Stomach smooth muscle (tissue), 2 donors: ENCODE measurements around the gene PDZRN3.
A peak's percentile ranks its signal among the peaks of the same experiment; 100 is the strongest.

ENCODE experiments used
- H3K27ac ChIP-seq: one replicate; pipeline ENCODE4 v1.7.0; 2013; ENCODE audit warnings: mild to moderate bottlenecking, low read length, inconsistent platforms
- H3K27me3 ChIP-seq, 2 donors: one replicate each; pipeline ENCODE4 v1.7.0; 2013; ENCODE audit warnings: low read length in 2 of 2; ENCODE audit not compliant: insufficient read depth in 2 of 2, control insufficient read depth in 1 of 2
- H3K36me3 ChIP-seq, 2 donors: one replicate each; pipeline ENCODE4 v1.7.0; 2013; ENCODE audit warnings: low read length in 2 of 2; ENCODE audit not compliant: control insufficient read depth in 2 of 2, insufficient read depth in 2 of 2
- H3K4me1 ChIP-seq: one replicate; pipeline ENCODE4 v1.7.0; 2013; ENCODE audit warnings: low read length; ENCODE audit not compliant: control insufficient read depth, insufficient read depth
- H3K4me3 ChIP-seq, 2 donors: one replicate each; pipeline ENCODE4 v1.7.0; 2013; ENCODE audit warnings: low read length in 2 of 2
- H3K9ac ChIP-seq, 2 donors: one replicate each; pipeline ENCODE4 v1.7.0; 2013; ENCODE audit warnings: low read length in 2 of 2, mild to moderate bottlenecking in 1 of 2
- H3K9me3 ChIP-seq, 2 donors: one replicate each; pipeline ENCODE4 v1.7.0; 2013; ENCODE audit warnings: low read length in 2 of 2; ENCODE audit not compliant: control insufficient read depth in 2 of 2
- donor health status: healthy.
- donor health status: Pancreatic carcinoma.

Gene PDZRN3

GRCh38 chr3:73394240-73394639, 230.5 kb downstream of the PDZRN3 start:
- Histone ChIP-seq H3K4me1 (peaks cover 2% of the 10 kb centered on the region), H3K27me3 (no peaks in the 10 kb centered on the region), H3K4me3 (no peak overlapping the region), H3K36me3 (peaks cover 34 to 35% of the 10 kb centered on the region in 2 donors), H3K9ac (no peak overlapping the region), H3K27ac (peak overlapping the region; percentile 11), H3K9me3 (no peaks in the 10 kb centered on the region)

DNA sequence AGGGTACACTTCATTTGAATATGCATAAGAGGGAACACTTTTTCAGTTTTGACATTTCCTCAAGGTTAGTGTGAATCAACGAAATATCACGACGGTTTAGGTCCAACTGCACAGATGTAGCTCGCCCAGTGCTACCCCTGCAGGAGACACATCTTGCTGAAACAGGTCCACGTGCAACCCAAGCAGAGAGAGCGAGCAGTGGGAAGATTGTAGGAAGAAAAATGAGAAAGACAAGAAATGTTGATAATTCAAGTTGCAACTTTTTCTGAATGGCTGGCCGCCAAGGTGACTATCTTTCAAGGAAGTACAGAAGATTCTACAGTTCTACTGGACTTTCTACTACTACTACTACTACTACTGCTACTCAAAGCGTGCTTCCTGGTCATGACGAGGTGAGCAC, 231.7 kb downstream of the PDZRN3 start:
- Histone ChIP-seq H3K27ac (peak overlapping the region; percentile 18), H3K4me3 (no peak overlapping the region), H3K36me3 (peaks cover 38 to 41% of the 10 kb centered on the region in 2 donors), H3K9me3 (no peaks in the 10 kb centered on the region), H3K27me3 (no peaks in the 10 kb centered on the region), H3K4me1 (peaks cover 4% of the 10 kb centered on the region), H3K9ac (no peak overlapping the region)

GRCh38 chr3:73391984-73392383, 232.8 kb downstream of the PDZRN3 start:
- Histone ChIP-seq H3K9me3 (no peaks in the 10 kb centered on the region), H3K9ac (no peak overlapping the region), H3K4me1 (peaks cover 4% of the 10 kb centered on the region), H3K4me3 (no peak overlapping the region), H3K36me3 (peaks cover 46 to 47% of the 10 kb centered on the region in 2 donors), H3K27me3 (no peaks in the 10 kb centered on the region), H3K27ac (no peak overlapping the region)

GRCh38 chr3:73389928-73390327, 234.8 kb downstream of the PDZRN3 start:
- Histone ChIP-seq H3K36me3 (peaks cover 54 to 59% of the 10 kb centered on the region in 2 donors), H3K27me3 (no peaks in the 10 kb centered on the region), H3K4me3 (no peak overlapping the region), H3K4me1 (peaks cover 12% of the 10 kb centered on the region), H3K27ac (no peak overlapping the region), H3K9ac (no peak overlapping the region), H3K9me3 (no peaks in the 10 kb centered on the region)

- no peak overlapping the region for H3K9ac ChIP-seq
- H3K4me1 ChIP-seq: peaks cover 12% of the 10 kb centered on the region
- no peak overlapping the region for H3K27ac ChIP-seq
- no peak overlapping the region for H3K4me3 ChIP-seq
- no peaks in the 10 kb centered on the region for H3K9me3 ChIP-seq
- peaks cover 54 to 65% of the 10 kb centered on the region in 2 donors for H3K36me3 ChIP-seq
- H3K27me3 ChIP-seq: no peaks in the 10 kb centered on the region
These were observed 235.5 kb downstream of the PDZRN3 start for GRCh38 chr3:73389117-73389813.

- H3K4me1 ChIP-seq: peaks cover 12% of the 10 kb centered on the region
- H3K27me3 ChIP-seq: no peaks in the 10 kb centered on the region
- H3K9me3 ChIP-seq: no peaks in the 10 kb centered on the region
- no peak overlapping the region for H3K27ac ChIP-seq
- peaks cover 64 to 65% of the 10 kb centered on the region in 2 donors for H3K36me3 ChIP-seq
- H3K4me3 ChIP-seq: no peak overlapping the region
- H3K9ac ChIP-seq: no peak overlapping the region
These were observed 239.2 kb downstream of the PDZRN3 start for GRCh38 chr3:73385568-73385967.

- no peaks in the 10 kb centered on the region for H3K9me3 ChIP-seq
- no peaks in the 10 kb centered on the region for H3K27me3 ChIP-seq
- no peak overlapping the region for H3K9ac ChIP-seq
- no peak overlapping the region for H3K27ac ChIP-seq
- no peak overlapping the region for H3K4me3 ChIP-seq
- H3K4me1 ChIP-seq: peaks cover 12% of the 10 kb centered on the region
- peaks cover 53 to 58% of the 10 kb centered on the region in 2 donors for H3K36me3 ChIP-seq
These were observed 240.4 kb downstream of the PDZRN3 start for GRCh38 chr3:73384091-73384906.

GRCh38 chr3:73383470-73384049, 241.2 kb downstream of the PDZRN3 start:
- Histone ChIP-seq H3K9me3 (no peaks in the 10 kb centered on the region), H3K9ac (no peak overlapping the region), H3K36me3 (peaks cover 49 to 57% of the 10 kb centered on the region in 2 donors), H3K4me1 (peaks cover 9% of the 10 kb centered on the region), H3K27me3 (no peaks in the 10 kb centered on the region), H3K4me3 (no peak overlapping the region), H3K27ac (no peak overlapping the region)

- no peaks in the 10 kb centered on the region for H3K27me3 ChIP-seq
- H3K9me3 ChIP-seq: no peaks in the 10 kb centered on the region
- H3K27ac ChIP-seq: no peak overlapping the region
- H3K36me3 ChIP-seq: peaks cover 34 to 41% of the 10 kb centered on the region in 2 donors
- no peak overlapping the region for H3K9ac ChIP-seq
- H3K4me3 ChIP-seq: no peak overlapping the region
- peaks cover 7% of the 10 kb centered on the region for H3K4me1 ChIP-seq
These were observed 243.2 kb downstream of the PDZRN3 start for GRCh38 chr3:73381551-73381950.

- H3K9me3 ChIP-seq: no peaks in the 10 kb centered on the region
These were observed 243.8 kb downstream of the PDZRN3 start for GRCh38 chr3:73380735-73381532.

More at GRCh38 chr3:73380735-73381532, 243.8 kb downstream of the PDZRN3 start:
- no peak overlapping the region for H3K4me3 ChIP-seq
- peaks cover 3% of the 10 kb centered on the region for H3K4me1 ChIP-seq
- H3K27me3 ChIP-seq: no peaks in the 10 kb centered on the region
- H3K36me3 ChIP-seq: peaks cover 33 to 39% of the 10 kb centered on the region in 2 donors
- H3K9ac ChIP-seq: no peak overlapping the region
- H3K27ac ChIP-seq: no peak overlapping the region
